Caco-2 (cell line): ENCODE results near the gene CLIP1. TPM values are rescaled to one million over a fixed set of nuclear protein-coding genes. Genes with fewer than 3 reads are reported as not detected.
"Not testable (repeated sequence)": the region's sequence is repeated elsewhere in the genome, so short reads cannot be mapped to it uniquely, and the experiment has no call there.

ENCODE experiments used
- BruUV-seq: library from RNA; stranded (reverse); fragments of 400-500 nt; replicated peaks from 2 replicates; lab custom pipeline; 2021; lab: Mats Ljungman, UMichigan
- CTCF ChIA-PET: fragments of 300-600 bp; sonication (Branson Sonifier 250); formaldehyde crosslinking; loops from one replicate; lab custom pipeline; 2022; ENCODE audit warnings: antibody characterized with exemption; lab: Charles Lee
- POLR2A ChIA-PET: fragments of 300-600 bp; sonication (Branson Sonifier 250); formaldehyde crosslinking; loops from one replicate; lab custom pipeline; 2022; ENCODE audit warnings: antibody characterized with exemption; lab: Charles Lee
- DNase-seq, 2 experiments: peaks; one replicate each; pipeline versions ENCODE4 v3.0.0 to v3.0.0-alpha.2; 2020 to 2022
- H3K27me3 ChIP-seq: replicated peaks from 2 replicates; pipeline ENCODE4 v1.6.0; 2011; ENCODE audit warnings: low read length; ENCODE audit not compliant: control insufficient read depth, insufficient read depth
- H3K36me3 ChIP-seq: 2 replicates; pipeline ENCODE4 v1.5.1; 2011; ENCODE audit warnings: low read length; ENCODE audit not compliant: control insufficient read depth, insufficient read depth
- H3K4me1 ChIP-seq: fragments of 250-450 bp; sonication (Bioruptor Pico); 2 replicates; pipeline ENCODE4 v1.5.1; 2020; ENCODE audit warnings: mild to moderate bottlenecking
- H3K4me3 ChIP-seq: 2 replicates; pipeline ENCODE4 v1.5.1; 2011; ENCODE audit warnings: low read depth, mild to moderate bottlenecking, control low read depth, low read length
- H3K9me3 ChIP-seq: fragments of 250-450 bp; sonication (Bioruptor Pico); 2 replicates; pipeline ENCODE4 v1.5.1; 2020; ENCODE audit warnings: mild to moderate bottlenecking, moderate library complexity
- H3K27ac Mint-ChIP-seq: one replicate; pipeline ENCODE4 v1.8.0; 2022; ENCODE audit warnings: mixed read lengths; ENCODE audit not compliant: unreplicated experiment
- H3K27me3 Mint-ChIP-seq: one replicate; pipeline ENCODE4 v1.8.0; 2022; ENCODE audit warnings: mixed read lengths; ENCODE audit not compliant: insufficient read depth, unreplicated experiment
- H3K36me3 Mint-ChIP-seq: one replicate; pipeline ENCODE4 v1.8.0; 2022; ENCODE audit warnings: mild to moderate bottlenecking, mixed read lengths; ENCODE audit not compliant: insufficient read depth, unreplicated experiment
- H3K4me1 Mint-ChIP-seq: one replicate; pipeline ENCODE4 v1.8.0; 2022; ENCODE audit warnings: low read depth, mixed read lengths; ENCODE audit not compliant: unreplicated experiment
- H3K4me3 Mint-ChIP-seq: one replicate; pipeline ENCODE4 v1.8.0; 2022; ENCODE audit warnings: mild to moderate bottlenecking, moderate library complexity, mixed read lengths; ENCODE audit not compliant: unreplicated experiment
- H3K9me3 Mint-ChIP-seq: one replicate; pipeline ENCODE4 v1.8.0; 2022; ENCODE audit warnings: mixed read lengths; ENCODE audit not compliant: unreplicated experiment
- CTCF ChIP-seq, 2 experiments: fragments of 200-600 bp in 1 of 2; IDR thresholded peaks; 1 replicate in 1 of 2; 2 replicates in 1 of 2; pipeline versions ENCODE4 v1.5.1 to v1.8.0; 2011 to 2022; ENCODE audit warnings: antibody characterized with exemption in 1 of 2, control low read depth in 1 of 2, inconsistent platforms in 1 of 2, low read depth in 1 of 2, low read length in 1 of 2, mild to moderate bottlenecking in 1 of 2, moderate library complexity in 1 of 2; ENCODE audit not compliant: insufficient read depth in 1 of 2, severe bottlenecking in 1 of 2, unreplicated experiment in 1 of 2
- intact Hi-C: fragments of 100-400 bp; cut with micrococcal nuclease; formaldehyde crosslinking; loops from one replicate; pipeline ENCODE4 v1.10.0; 2022; ENCODE audit not compliant: unreplicated experiment
- total RNA-seq: library from RNA; stranded (reverse); gene quantifications from 2 replicates; pipeline ENCODE4 v1.2.3, GENCODE V29; 2022

The CLIP1 gene
- total RNA-seq, 1 experiment from 2014 or later = 85.0 TPM

DNA sequence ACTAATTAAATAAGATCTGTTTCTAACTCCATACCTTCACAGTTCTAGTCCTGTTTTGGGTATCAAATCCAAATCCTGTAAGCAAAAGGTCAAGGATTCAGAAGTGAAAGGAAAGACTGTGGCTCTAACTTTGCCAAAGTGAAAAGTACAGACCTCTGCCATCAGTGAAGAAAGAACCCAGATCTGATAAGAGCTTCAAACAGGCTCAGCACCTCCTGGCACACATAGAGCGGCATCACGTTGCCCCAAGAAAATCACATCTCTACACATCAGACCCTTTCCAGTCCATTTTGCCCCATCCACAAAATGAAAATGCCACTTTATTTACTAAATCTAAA lies 23.2 kb downstream of the CLIP1 start:
- Histone ChIP-seq H3K9me3 (no peaks in the 10 kb centered on the region), H3K27me3 (no peaks in the 10 kb centered on the region), H3K4me3 (no peak overlapping the region), H3K36me3 (no peaks in the 10 kb centered on the region), H3K4me1 (peaks cover 38% of the 10 kb centered on the region)
- ChIA-PET POLR2A (interaction anchor here (0.6 to 3.2 kb wide), 10 partner anchors 22 to 133 kb away, joined by 3 to 52 read pairs (median 4); partner anchors contain the start of genes CLIP1, KNTC1, RSRC2 and VPS33A), CTCF (interaction anchor here (0.6 to 3.2 kb wide), 10 partner anchors 14 to 162 kb away, joined by 3 to 71 read pairs (median 7); partner anchors contain the start of genes CLIP1 and ZCCHC8)
- TF ChIP-seq CTCF (IDR thresholded peaks at IDR 0.05; ENCODE audit: insufficient read depth in 1 of 2, low read depth in 1 of 2, low read length in 1 of 2, severe bottlenecking in 1 of 2, unreplicated experiment in 1 of 2) = no peak
- no peaks in the 10 kb centered on the region for H3K27me3 Mint-ChIP-seq
- peaks cover 26% of the 10 kb centered on the region for H3K4me1 Mint-ChIP-seq
- peak overlapping the region; percentile 99 for H3K27ac Mint-ChIP-seq
- peaks cover 58% of the 10 kb centered on the region for H3K36me3 Mint-ChIP-seq
- no peaks in the 10 kb centered on the region for H3K9me3 Mint-ChIP-seq
- no peak for DNase-seq
- intact Hi-C loops = loop anchor here (1.0 kb wide), 1 partner anchor 72 kb away; no protein-coding TSS in a partner anchor
- peak overlapping the region; percentile 75 for H3K4me3 Mint-ChIP-seq
- BruUV-seq = no TSS peak

GRCh38 chr12:122397981-122398380 lies 24.5 kb downstream of the CLIP1 start:
- H3K4me3 Mint-ChIP-seq, intact Hi-C loops, POLR2A ChIA-PET, H3K4me3 ChIP-seq, BruUV-seq, H3K27me3 ChIP-seq, H3K27me3 Mint-ChIP-seq, H3K36me3 ChIP-seq, DNase-seq, H3K27ac Mint-ChIP-seq, H3K9me3 ChIP-seq, H3K9me3 Mint-ChIP-seq: not testable (repeated sequence)
- peaks cover 49% of the 10 kb centered on the region for H3K36me3 Mint-ChIP-seq
- CTCF ChIA-PET = interaction anchor here (2.8 kb wide), 1 partner anchor 103 kb away, joined by 27 read pairs; the partner anchor contains the start of gene ZCCHC8
- peaks cover 38% of the 10 kb centered on the region for H3K4me1 ChIP-seq
- peaks cover 23% of the 10 kb centered on the region for H3K4me1 Mint-ChIP-seq

- no TSS peak for BruUV-seq
- H3K9me3 Mint-ChIP-seq = no peaks in the 10 kb centered on the region
- H3K27me3 ChIP-seq = no peaks in the 10 kb centered on the region
- ChIA-PET POLR2A (no interaction called here), CTCF (no interaction called here)
- H3K4me3 ChIP-seq = no peak overlapping the region
- peak overlapping the region; percentile 64 for H3K27ac Mint-ChIP-seq
- DNase-seq = no peak
- peaks cover 26% of the 10 kb centered on the region for H3K4me1 ChIP-seq
- no peaks in the 10 kb centered on the region for H3K27me3 Mint-ChIP-seq
- H3K4me1 Mint-ChIP-seq = peaks cover 16% of the 10 kb centered on the region
- intact Hi-C loops = loop anchor here (2.0 kb wide), 1 partner anchor 29 kb away; no protein-coding TSS in a partner anchor
- no peaks in the 10 kb centered on the region for H3K36me3 ChIP-seq
- no peak overlapping the region for H3K4me3 Mint-ChIP-seq
- peaks cover 44% of the 10 kb centered on the region for H3K36me3 Mint-ChIP-seq
- no peak for TF ChIP-seq CTCF (IDR thresholded peaks at IDR 0.05; ENCODE audit: insufficient read depth in 1 of 2, low read depth in 1 of 2, low read length in 1 of 2, severe bottlenecking in 1 of 2, unreplicated experiment in 1 of 2)
- H3K9me3 ChIP-seq = no peaks in the 10 kb centered on the region
These were observed 27.1 kb downstream of the CLIP1 start for GRCh38 chr12:122395319-122395718.
